Kasumi-1 (cell line): Measurements from ENCODE around the gene LMTK3.

Experiments used
- DNase-seq, 2 experiments: peaks; one replicate each; lab custom pipeline; 2025; lab: John Stamatoyannopoulos, UW

Gene LMTK3

GRCh38 chr19:48471836-48472235 is 39.8 kb downstream of the LMTK3 start:
- no peak for DNase-seq

GRCh38 chr19:48470856-48471255 is 40.8 kb downstream of the LMTK3 start:
- DNase-seq = no peak

DNA sequence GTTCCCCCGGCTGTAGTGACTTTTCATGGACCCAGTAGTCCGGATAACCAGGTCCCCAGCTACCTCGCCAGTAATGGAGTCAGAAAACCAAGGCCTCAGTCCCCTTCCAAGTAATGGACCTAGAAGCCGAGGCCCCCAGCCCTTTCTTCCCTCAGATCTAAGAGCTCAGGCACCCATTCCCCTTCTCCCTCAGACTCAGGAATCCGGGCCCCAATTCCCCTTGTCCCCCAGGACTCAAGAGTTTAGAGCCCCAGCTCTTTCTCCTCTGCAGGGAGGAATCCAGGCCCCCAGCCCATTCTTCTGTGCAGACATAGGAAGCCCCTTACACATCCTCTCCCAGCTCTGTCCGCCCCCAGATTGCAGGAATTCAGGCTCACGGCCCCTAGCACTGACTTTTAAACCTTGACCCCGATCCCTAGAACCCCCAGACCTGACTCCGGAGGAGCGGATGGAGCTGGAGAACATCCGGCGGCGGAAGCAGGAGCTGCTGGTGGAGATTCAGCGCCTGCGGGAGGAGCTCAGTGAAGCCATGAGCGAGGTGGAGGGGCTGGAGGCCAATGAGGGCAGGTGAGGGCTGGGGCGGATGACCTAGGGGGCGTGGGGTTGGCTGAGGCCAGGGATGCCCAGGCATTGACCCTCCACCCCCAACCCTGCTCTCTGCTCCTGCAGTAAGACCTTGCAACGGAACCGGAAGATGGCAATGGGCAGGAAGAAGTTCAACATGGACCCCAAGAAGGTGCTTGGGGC is 41.5 kb downstream of the LMTK3 start:
- DNase-seq = no peak

DNA sequence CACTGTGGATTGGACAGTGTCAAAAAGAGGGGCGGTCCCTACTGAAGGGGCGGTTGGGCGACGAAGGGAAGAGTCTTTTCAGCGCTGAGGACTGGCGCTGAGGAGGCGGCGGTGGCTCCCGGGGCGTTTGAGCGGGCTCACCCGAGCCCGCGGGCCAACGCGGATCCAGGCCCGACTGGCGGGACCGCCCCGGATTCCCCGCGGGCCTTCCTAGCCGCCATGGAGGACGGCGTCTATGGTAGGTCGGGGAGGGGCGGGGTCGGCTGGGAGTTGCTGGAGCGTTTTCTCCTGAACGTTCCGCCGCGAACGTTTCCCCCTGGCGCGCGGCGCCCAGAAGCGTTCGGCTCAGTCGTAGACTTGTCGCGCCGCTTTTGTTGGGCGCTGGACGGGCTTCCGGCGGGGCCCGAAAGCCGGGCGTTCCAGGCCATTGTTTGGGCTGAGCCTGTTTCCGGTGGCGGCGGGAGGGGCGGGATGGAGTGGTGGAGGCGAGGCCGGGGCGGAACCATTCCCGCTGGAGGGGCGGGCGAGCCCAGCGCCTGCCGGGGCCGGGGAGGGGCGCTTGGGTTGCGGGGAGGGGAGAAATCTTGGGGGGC is 42.2 kb downstream of the LMTK3 start, which contains the start of gene CYTH2:
Gene CYTH2 (plus strand): TSS at position 81 of the 593 bp plus-strand sequence. CDS start 139 bp downstream, at position 220.
- DNase-seq = peak; percentile 27 to 50

GRCh38 chr19:48468772-48469288 is 42.8 kb downstream of the LMTK3 start:
- peak; percentile 100 for DNase-seq

GRCh38 chr19:48466561-48467325 is 44.9 kb downstream of the LMTK3 start:
- DNase-seq = no peak

- no peak for DNase-seq
These were observed 46.4 kb downstream of the LMTK3 start for GRCh38 chr19:48465215-48465614.

GRCh38 chr19:48461982-48462655 is 49.5 kb downstream of the LMTK3 start:
- no peak for DNase-seq

DNA sequence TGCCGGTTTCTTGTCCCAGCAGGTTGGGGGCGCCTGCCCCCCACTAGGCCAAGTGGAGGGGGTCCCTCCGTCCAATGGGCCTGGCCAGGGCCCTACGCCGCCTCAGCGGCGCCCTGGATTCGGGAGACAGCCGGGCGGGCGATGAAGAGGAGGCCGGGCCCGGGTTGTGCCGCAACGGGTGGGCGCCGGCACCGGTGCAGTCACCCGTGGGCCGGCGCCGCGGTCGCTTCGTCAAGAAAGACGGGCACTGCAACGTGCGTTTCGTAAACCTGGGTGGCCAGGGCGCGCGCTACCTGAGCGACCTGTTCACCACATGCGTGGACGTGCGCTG is 50.0 kb downstream of the LMTK3 start:
- DNase-seq = no peak

GRCh38 chr19:48458016-48458415 is 53.6 kb downstream of the LMTK3 start:
- DNase-seq = no peak

DNA sequence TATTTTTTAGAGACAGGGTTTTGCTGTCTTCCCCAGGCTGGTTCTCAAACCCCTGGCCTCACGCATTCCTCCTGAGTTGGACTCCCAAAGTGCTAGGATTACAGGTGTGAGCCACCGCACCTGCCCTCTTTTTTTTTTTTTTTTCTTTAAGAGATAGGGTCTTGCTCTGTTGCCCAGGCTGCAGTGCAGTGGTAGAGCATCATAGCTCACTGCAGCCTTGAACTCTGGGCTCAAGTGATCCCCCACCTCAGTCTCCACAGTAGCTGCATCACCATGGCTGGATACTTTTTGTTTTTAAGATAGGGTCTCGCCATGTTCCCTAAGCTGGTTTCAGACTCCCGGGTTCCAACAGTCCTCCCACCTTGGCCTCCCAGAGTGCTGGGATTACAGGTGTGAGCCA is 54.8 kb downstream of the LMTK3 start:
- no peak for DNase-seq

DNA sequence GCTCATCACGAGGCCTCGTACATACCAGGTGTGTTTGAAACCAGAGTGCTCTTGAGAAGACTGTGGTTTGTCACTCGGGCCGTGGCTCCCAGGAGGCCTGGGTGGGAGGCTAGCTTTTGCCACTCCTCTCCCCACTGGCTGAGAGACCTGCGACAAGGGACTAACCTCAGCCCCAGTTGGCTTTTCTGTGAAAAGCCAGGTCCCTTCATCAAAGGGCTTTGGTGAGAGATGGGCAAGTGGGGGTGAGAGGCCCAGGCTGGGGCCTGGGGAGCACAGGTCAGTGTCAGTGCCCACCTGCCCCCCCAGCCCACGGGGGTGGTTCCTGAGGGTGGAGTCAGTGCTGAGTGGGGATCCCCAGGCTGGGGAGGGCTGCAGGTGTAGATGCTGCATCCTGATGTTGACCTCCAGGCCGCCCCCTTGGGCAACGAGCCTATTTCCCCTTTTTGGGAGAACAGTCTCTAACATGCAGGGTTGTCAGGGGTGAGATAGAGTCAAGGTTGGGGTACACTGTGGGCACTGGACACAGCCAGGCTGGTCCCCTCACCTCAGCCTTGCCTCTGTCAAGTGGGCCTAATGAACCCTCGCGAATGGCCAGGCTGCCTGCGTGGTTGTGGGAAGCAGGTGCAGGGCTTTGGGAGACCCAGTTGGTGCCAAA is 55.6 kb downstream of the LMTK3 start:
- no peak for DNase-seq

DNA sequence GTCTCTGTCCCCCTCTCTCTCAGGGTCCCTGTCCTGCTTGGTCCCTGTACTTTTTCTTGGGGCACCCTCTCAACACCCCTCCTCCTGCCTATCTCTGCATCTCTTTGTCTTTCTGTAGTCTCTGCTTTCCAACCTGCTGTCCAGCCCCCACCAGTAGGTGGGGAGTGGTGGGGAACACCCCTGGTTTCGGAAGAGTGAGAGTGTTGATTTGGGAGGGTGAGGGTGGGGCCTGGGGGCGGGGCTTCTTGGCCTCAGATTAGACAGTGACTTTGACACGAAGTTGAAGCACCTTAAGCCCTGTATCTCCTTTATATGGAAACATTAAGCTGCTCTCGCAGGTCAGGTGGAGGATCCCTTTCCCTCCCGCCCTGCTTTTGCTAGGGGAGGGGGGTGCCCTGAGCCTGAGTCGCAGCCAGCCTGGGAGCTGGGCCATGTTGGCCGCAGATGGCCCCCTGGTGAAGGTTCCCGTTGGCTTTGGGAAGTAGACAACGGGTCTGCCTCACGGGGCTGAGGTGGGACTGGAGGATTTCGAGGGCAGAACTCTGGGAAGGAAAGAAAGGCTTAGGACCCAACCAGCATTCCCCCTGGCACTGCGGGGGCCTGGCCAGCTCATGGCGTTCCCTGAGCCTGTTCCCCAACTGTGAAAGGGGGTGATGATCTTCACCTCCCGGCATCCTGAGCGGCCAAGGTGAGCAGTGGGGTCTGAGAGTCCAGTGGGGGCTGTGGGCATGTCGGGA is 56.3 kb downstream of the LMTK3 start, which contains the start of gene KCNJ14:
Gene KCNJ14 (plus strand): TSS at position 404 of the 737 bp plus-strand sequence. CDS start 6,151 bp downstream, outside the sequence.
- DNase-seq = no peak

- DNase-seq = no peak
These were observed 57.4 kb downstream of the LMTK3 start for GRCh38 chr19:48454150-48454730.

DNA sequence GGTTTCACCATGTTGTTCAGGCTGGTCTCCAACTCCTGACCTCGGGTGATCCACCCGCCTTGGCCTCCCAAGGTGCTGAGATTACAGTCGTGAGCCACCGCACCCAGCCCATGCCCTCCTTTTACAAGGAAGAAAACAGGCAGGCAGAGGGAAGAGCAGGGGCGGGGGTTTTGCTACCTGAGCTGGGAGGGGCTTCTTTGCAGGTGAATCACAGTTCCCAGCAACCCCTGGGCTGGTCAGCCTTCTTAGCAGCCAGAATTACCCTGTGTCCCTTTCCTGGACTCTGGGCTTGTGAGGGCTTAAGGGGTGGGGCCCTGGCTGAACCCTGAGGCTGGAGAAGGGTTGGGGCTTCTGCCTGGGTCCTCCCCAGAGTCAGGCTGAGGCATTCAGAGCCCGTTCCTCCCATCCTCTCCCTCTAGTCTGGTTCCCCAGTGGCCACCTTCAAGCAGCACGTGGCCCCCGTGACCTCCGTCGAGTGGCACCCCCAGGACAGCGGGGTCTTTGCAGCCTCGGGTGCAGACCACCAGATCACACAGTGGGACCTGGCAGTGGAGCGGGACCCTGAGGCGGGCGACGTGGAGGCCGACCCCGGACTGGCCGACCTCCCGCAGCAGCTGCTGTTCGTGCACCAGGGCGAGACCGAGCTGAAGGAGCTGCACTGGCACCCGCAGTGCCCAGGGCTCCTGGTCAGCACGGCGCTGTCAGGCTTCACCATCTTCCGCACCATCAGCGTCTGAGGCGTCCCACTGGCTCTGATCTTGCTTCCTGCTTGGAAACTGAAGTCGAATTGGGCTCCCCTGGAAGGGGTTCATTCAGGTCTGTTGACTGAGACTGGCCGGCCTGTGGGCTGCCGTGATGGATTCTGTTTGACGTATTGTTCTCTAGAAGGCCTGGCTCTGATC is 59.1 kb downstream of the LMTK3 start:
- DNase-seq = no peak

DNA sequence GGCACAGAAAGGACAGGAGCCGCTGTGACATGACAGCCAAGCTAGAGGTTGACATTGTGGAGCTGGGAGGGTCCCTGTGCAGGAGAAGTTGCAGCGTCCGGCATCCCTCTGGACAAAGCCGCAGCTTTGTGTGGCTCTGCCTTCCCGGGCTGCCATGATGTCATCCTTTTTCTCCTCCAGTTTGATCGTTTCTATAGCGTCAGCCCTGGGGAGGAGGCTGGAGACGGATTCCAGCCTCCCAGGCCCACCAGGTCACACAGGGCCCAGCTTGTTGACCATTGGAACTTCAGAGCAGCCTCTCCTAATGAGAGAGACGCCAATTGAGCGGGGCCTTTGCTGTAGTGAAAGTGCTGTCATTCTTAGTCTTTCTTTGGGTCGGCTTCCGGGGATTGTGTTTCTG is 60.0 kb downstream of the LMTK3 start:
- DNase-seq = no peak

- no peak for DNase-seq
These were observed 60.8 kb downstream of the LMTK3 start for GRCh38 chr19:48450863-48451262.

GRCh38 chr19:48450441-48450840 is 61.2 kb downstream of the LMTK3 start:
- DNase-seq = no peak

DNA sequence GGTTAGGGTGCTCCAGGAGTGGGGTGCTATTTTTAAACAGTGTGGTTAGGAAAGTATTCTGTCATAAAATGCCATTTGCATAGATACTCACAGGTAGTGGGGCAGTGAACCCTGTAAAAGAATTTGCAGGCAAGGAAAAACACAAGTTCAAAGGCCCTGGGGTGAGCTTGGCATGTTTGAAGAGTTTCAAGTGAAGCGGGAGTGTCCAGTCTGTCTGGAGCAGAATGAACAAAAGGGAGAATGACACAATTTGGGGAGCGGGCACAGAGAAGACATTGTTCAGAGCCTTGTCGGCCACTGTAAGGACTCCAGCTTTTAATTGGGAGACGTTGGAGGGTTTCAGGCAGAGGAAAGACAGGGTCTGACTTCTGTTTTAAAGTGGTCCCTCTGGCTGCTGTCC is 63.1 kb downstream of the LMTK3 start:
- DNase-seq = no peak
